Vagina (tissue), 2 donors: Measurements from ENCODE around the gene HDAC11.

Source experiments
- POLR2A ChIP-seq, 2 donors: fragments of 450-650 bp; IDR thresholded peaks; one replicate each; pipeline ENCODE4 v1.6.1; 2017; ENCODE audit warnings: antibody characterized with exemption in 2 of 2, mild to moderate bottlenecking in 2 of 2, moderate library complexity in 2 of 2
- POLR2AphosphoS5 ChIP-seq, 2 donors: sonication (generic); formaldehyde crosslinking; IDR thresholded peaks; one replicate each; pipeline ENCODE4 v1.9.0; 2017; ENCODE audit warnings: antibody characterized with exemption in 2 of 2, mild to moderate bottlenecking in 2 of 2, low read depth in 1 of 2; ENCODE audit not compliant: insufficient read depth in 1 of 2
- TF ChIP-seq, protein P1 (sequence below), 3 experiments: fragments of 450-650 bp in 2 of 3; fragments of 200-600 bp in 1 of 3; sonication (generic) in 1 of 3; IDR thresholded peaks; one replicate each; pipeline ENCODE4 v1.5.1; 2017 to 2019; ENCODE audit warnings: antibody characterized with exemption in 3 of 3, mild to moderate bottlenecking in 2 of 3, moderate library complexity in 2 of 3

- TF ChIP-seq, protein P1, sequence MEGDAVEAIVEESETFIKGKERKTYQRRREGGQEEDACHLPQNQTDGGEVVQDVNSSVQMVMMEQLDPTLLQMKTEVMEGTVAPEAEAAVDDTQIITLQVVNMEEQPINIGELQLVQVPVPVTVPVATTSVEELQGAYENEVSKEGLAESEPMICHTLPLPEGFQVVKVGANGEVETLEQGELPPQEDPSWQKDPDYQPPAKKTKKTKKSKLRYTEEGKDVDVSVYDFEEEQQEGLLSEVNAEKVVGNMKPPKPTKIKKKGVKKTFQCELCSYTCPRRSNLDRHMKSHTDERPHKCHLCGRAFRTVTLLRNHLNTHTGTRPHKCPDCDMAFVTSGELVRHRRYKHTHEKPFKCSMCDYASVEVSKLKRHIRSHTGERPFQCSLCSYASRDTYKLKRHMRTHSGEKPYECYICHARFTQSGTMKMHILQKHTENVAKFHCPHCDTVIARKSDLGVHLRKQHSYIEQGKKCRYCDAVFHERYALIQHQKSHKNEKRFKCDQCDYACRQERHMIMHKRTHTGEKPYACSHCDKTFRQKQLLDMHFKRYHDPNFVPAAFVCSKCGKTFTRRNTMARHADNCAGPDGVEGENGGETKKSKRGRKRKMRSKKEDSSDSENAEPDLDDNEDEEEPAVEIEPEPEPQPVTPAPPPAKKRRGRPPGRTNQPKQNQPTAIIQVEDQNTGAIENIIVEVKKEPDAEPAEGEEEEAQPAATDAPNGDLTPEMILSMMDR (IDR thresholded peaks at IDR 0.05), result no peak
- no peak for TF ChIP-seq POLR2AphosphoS5 (IDR thresholded peaks at IDR 0.05; ENCODE audit: insufficient read depth in 1 of 2, low read depth in 1 of 2)
- TF ChIP-seq POLR2A (IDR thresholded peaks at IDR 0.05), result no peak
Measured at GRCh38 chr3:13538520-13539291, 58.6 kb downstream of the HDAC11 start.
